DMS53 treated with DMSO at 0.1 percent for 48 hours (cell line): ENCODE data around the gene UBTD1.
"Not testable (repeated sequence)": the region's sequence is repeated elsewhere in the genome, so short reads cannot be mapped to it uniquely, and the experiment has no call there.

Source experiments
- DNase-seq: peaks from one replicate; lab custom pipeline; 2025; ENCODE audit not compliant: unreplicated experiment; lab: John Stamatoyannopoulos, UW

Gene UBTD1

DNA sequence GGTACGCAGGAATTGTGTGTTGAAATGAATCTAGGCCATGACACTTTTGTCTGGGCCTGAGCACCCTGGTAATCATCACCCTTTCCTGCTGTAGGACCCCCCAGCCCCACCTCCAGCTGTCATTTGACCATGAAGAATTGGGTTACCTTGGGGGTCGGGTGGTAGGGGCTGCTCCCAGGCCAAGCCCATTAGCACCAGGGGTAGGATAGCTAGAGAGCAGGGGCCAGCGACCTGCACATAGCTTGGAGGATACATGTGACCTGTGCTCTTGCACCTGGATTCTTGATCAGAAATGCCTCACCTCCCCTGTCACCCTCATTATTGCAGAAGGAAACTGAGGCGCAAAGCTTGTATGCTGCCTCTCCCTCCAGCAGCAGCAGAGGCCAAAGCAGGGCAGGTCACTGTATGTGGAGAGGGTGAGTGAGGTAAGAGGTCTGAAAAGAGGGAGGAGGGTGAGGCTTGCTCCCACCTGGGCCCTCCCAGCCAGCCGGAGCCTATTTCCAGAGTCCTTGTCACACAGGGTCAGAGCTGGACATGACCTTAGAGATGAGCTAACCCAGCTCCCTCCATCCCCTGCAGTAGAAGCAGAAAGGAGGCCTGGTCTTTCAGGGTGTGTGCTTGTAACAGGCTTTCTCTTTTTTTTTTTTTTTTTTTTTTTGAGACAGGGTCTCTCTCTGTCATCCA, 38.6 kb downstream of the UBTD1 start:
- no peak for DNase-seq

- no peak for DNase-seq
These were observed 39.7 kb downstream of the UBTD1 start for GRCh38 chr10:97538411-97538810.

- no peak for DNase-seq
These were observed 40.1 kb downstream of the UBTD1 start for GRCh38 chr10:97538839-97539238.

- no peak for DNase-seq
These were observed 40.9 kb downstream of the UBTD1 start for GRCh38 chr10:97539523-97540200.

- DNase-seq = no peak
These were observed 42.2 kb downstream of the UBTD1 start for GRCh38 chr10:97540669-97541500.

DNA sequence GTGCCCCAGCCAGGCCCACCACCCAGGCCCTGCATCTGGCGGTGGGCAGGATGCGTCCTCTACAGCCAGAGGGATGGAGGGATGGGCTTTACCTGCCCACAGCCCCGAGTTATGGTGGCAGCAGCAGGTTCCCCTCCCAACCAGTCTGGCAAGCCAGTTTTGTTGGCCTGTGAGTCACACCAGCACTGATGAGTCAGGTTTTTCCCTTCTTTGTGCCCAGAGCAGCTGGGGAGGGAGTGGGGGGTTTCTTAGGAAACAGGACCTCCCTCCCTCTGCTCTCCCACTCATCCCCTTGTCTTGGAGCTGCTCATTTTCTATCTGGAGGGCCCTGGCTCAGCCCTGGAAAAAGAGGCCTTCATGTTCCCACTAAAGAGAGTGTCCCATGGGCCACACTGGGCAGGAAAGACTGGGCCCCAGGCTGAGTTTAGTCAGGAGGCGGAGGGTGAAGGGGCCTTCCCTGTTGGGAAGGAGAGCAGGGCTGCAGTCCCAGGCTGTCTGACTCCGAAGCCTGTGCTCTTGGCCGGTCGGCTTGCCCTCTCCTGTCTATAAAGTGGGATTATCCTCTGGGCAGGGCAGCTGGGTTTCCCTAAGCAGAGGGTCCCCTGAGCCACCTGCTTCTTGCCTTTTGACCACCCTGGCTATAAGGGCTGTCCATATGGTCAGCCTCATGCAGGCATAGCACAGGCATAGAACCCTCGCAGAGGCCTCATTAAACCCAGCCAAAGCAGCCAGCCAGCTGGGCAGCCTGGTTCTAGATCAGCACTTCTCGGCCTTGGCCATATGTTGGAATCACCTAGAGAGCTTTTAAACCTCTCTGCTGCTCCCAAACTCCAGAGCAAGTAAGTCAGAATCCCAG, 43.7 kb downstream of the UBTD1 start:
- peak; percentile 89 for DNase-seq

- DNase-seq = peak; percentile 91
These were observed 44.4 kb downstream of the UBTD1 start for GRCh38 chr10:97543025-97543546.

- DNase-seq = no peak
These were observed 47.9 kb downstream of the UBTD1 start for GRCh38 chr10:97546456-97547270.

GRCh38 chr10:97547271-97547600, 48.5 kb downstream of the UBTD1 start:
- no peak for DNase-seq

GRCh38 chr10:97547962-97548361, 49.2 kb downstream of the UBTD1 start:
- DNase-seq = no peak

- no peak for DNase-seq
These were observed 50.2 kb downstream of the UBTD1 start for GRCh38 chr10:97548828-97549455.

DNA sequence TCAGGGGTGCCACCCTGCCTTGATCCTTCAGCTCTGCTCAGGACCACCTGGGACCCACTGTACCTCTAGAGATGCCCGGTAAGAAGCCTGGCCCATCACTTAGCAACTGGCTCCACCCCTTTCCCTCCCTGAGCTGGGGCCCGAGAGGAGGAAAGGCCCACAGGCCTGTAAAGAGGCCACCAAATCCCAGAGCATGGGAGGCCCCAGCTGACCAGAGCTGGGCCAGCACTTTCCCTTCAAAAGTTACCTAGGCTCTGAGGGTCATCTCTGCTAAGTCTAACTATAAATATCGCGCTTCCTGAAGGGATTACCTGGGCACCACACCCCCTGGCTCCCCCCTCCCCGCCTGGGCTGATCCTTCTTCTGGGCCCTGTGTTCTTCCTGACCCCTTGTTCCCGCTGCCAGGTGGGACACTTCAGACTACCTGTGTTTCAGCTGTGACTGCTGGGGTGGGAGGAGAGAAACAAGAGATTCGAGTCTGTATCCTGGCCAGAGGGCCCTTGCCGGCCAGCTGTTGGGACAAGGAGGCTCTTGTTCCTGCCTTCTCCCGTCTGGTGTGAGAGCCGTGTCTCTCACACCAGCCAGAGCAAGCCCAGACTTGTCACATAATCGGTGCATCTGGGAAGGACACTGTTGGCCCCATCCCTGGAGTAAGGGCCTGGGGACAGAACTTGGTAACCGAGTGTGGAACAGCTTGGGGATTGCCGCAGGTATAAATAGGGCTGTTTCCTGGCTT, 51.0 kb downstream of the UBTD1 start:
- peak; percentile 71 for DNase-seq

DNA sequence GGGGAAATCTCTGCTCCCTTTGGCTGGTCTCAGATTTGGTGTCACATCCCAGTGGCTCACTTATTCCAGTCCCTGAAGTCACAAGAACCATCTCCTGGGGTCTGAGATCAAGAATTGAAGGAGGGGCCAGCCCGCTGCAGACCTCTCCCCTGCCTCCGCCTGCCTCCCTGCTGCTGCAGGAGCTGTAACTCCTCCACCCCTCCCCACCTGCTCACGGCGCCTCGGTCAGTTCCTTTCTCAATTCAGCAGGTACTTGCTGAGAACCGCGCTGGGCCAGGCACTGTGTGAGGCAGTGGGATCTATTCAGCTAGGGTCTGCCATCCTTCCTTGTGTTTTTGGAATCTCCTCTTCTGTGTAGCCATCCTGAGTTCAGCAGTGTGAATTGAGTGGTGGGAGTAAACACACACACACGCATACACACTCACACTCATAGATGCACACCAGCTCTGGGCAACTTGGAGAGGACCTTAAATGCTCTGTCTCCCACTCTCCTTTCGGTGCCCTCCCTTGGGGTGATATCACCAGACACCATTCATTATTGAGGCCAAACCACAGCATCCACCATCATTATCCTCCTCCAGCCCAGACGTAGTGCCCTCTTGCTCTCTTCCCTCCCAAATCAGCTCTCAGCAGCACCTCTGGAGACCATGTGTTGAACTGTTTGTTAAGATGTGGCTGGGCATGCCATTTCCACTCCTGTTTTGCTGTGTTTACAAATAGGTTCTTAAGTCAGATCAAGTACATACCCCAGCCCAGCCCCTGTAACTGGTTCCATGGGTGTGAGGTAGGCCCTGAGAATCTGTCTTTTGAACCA, 51.8 kb downstream of the UBTD1 start:
- DNase-seq = no peak

- DNase-seq = no peak
These were observed 52.5 kb downstream of the UBTD1 start for GRCh38 chr10:97551271-97551670.

DNA sequence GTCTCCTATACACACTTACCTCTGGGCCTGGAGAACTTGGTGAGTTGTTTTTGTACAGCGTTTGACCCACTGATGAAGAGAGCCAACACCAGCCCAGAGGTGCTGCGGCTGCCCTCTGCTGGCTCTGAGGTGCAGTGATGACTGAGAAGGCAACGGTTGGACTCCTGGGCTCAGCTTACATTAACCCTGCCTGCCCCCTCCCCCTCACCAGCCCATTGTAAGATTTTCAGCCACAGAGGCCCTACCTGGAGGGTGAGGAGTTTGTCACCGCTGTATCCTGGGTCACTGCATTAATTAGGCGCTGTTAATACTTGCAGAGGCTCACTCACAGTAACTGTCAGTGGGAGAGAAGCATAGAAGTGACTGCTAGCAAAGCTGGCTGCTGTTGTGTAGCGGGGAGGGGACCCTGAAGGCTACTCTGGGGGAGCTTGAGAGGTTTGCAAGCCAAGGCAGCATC, 54.9 kb downstream of the UBTD1 start:
- DNase-seq = peak; percentile 82

GRCh38 chr10:97554336-97554735, 55.6 kb downstream of the UBTD1 start:
- not testable (repeated sequence) for DNase-seq

- not testable (repeated sequence) for DNase-seq
These were observed 56.8 kb downstream of the UBTD1 start for GRCh38 chr10:97555541-97555940.
